IMR-90 (cell line): Measurements from ENCODE around the gene CDT1. TPM values are rescaled to one million over a fixed set of nuclear protein-coding genes. Genes with fewer than 3 reads are reported as not detected.

ENCODE experiments used
- ATAC-seq: fragments of 200-7000 bp; cut with Tn5 transposase; 2 replicates; pipeline ENCODE4 v1.9.1; 2020; ENCODE audit warnings: low read depth, mild to moderate bottlenecking, moderate library complexity
- BruUV-seq: library from RNA; stranded (reverse); fragments of 400-500 nt; replicated peaks from 2 replicates; lab custom pipeline; 2021; lab: Mats Ljungman, UMichigan
- CTCF ChIA-PET: fragments of 300-600 bp; formaldehyde crosslinking; extraction: SDS; loops from one replicate; lab custom pipeline; 2021; ENCODE audit warnings: antibody characterized with exemption; lab: Yijun Ruan, JAX
- POLR2A ChIA-PET: fragments of 300-600 bp; sonication (Branson Sonifier 250); formaldehyde crosslinking; loops from one replicate; lab custom pipeline; 2022; ENCODE audit warnings: antibody characterized with exemption; ENCODE audit not compliant: unreplicated experiment; lab: Charles Lee
- DNase-seq: peaks from one replicate; pipeline ENCODE4 v3.0.0; 2013
- H2AFZ ChIP-seq: replicated peaks from 2 replicates; pipeline ENCODE3; 2013; ENCODE audit warnings: low read length, mild to moderate bottlenecking; ENCODE audit not compliant: poor library complexity
- H2AK5ac ChIP-seq: 2 replicates; pipeline ENCODE4 v1.6.1; 2013; ENCODE audit warnings: low read depth, low read length, inconsistent platforms
- H2AK9ac ChIP-seq: replicated peaks from 2 replicates; pipeline ENCODE3; 2013; ENCODE audit warnings: mild to moderate bottlenecking, low read depth, low read length, moderate library complexity; ENCODE audit not compliant: poor library complexity
- H2BK120ac ChIP-seq: 2 replicates; pipeline ENCODE4 v1.6.1; 2013; ENCODE audit warnings: low read depth, low read length, inconsistent platforms
- H2BK15ac ChIP-seq: 3 replicates; pipeline ENCODE4 v1.6.1; 2013; ENCODE audit warnings: low read depth, low read length, inconsistent platforms
- H2BK20ac ChIP-seq: 2 replicates; pipeline ENCODE4 v1.6.1; 2013; ENCODE audit warnings: low read depth, mild to moderate bottlenecking, inconsistent platforms, low read length, moderate library complexity
- H2BK5ac ChIP-seq: 2 replicates; pipeline ENCODE4 v1.6.1; 2013; ENCODE audit warnings: mild to moderate bottlenecking, low read depth, low read length, inconsistent platforms; ENCODE audit not compliant: poor library complexity, severe bottlenecking
- H3K14ac ChIP-seq: replicated peaks from 2 replicates; pipeline ENCODE4 v1.6.1; 2013; ENCODE audit warnings: low read depth, low read length, inconsistent platforms
- H3K18ac ChIP-seq: 2 replicates; pipeline ENCODE4 v1.6.1; 2013; ENCODE audit warnings: low read depth, low read length, control low read depth
- H3K23ac ChIP-seq: 2 replicates; pipeline ENCODE4 v1.6.1; 2013; ENCODE audit warnings: low read depth, low read length, inconsistent platforms
- H3K27ac ChIP-seq: 2 replicates; pipeline ENCODE4 v1.5.1; 2013; ENCODE audit warnings: mild to moderate bottlenecking, control low read depth, low read length; ENCODE audit not compliant: insufficient read depth
- H3K27me3 ChIP-seq: 2 replicates; pipeline ENCODE4 v1.6.1; 2013; ENCODE audit warnings: low read length; ENCODE audit not compliant: control insufficient read depth, insufficient read depth
- H3K36me3 ChIP-seq: 2 replicates; pipeline ENCODE4 v1.6.1; 2013; ENCODE audit warnings: low read length, mixed read lengths; ENCODE audit not compliant: control insufficient read depth, insufficient read depth
- H3K4ac ChIP-seq: 2 replicates; pipeline ENCODE4 v1.6.1; 2013; ENCODE audit warnings: low read depth, low read length, inconsistent platforms
- H3K4me1 ChIP-seq: 2 replicates; pipeline ENCODE4 v1.6.1; 2013; ENCODE audit warnings: low read length, mixed read lengths; ENCODE audit not compliant: control insufficient read depth, insufficient read depth
- H3K4me2 ChIP-seq: 2 replicates; pipeline ENCODE4 v1.6.1; 2013; ENCODE audit warnings: low read depth, mild to moderate bottlenecking, control low read depth, low read length, moderate library complexity
- H3K4me3 ChIP-seq: 2 replicates; pipeline ENCODE4 v1.5.1; 2013; ENCODE audit warnings: low read depth, mild to moderate bottlenecking, control low read depth, low read length, moderate library complexity; ENCODE audit not compliant: insufficient read depth
- H3K56ac ChIP-seq: 2 replicates; pipeline ENCODE4 v1.6.1; 2013; ENCODE audit warnings: low read length, inconsistent platforms; ENCODE audit not compliant: insufficient read depth; ENCODE audit errors: extremely low read depth
- H3K79me1 ChIP-seq, 2 experiments: 2 replicates each; pipeline ENCODE4 v1.6.1; 2013; ENCODE audit warnings: low read length in 2 of 2, inconsistent platforms in 1 of 2, low read depth in 1 of 2
- H3K9ac ChIP-seq: 2 replicates; pipeline ENCODE4 v1.6.1; 2013; ENCODE audit warnings: low read depth, low read length, control low read depth
- H3K9me1 ChIP-seq: 2 replicates; pipeline ENCODE4 v1.6.1; 2013; ENCODE audit warnings: low read length, inconsistent platforms; ENCODE audit not compliant: insufficient read depth
- H3K9me3 ChIP-seq: 2 replicates; pipeline ENCODE4 v1.6.1; 2013; ENCODE audit warnings: low read length; ENCODE audit not compliant: control insufficient read depth, insufficient read depth
- H4K20me1 ChIP-seq: 2 replicates; pipeline ENCODE4 v1.6.1; 2013; ENCODE audit warnings: low read length, inconsistent platforms; ENCODE audit not compliant: insufficient read depth
- H4K5ac ChIP-seq: 2 replicates; pipeline ENCODE4 v1.6.1; 2013; ENCODE audit warnings: mild to moderate bottlenecking, low read depth, low read length, control low read depth
- H4K8ac ChIP-seq, 2 experiments: 2 replicates each; pipeline ENCODE4 v1.6.1; 2013; ENCODE audit warnings: low read depth in 2 of 2, low read length in 2 of 2, control low read depth in 1 of 2, inconsistent platforms in 1 of 2
- H4K91ac ChIP-seq: 2 replicates; pipeline ENCODE4 v1.6.1; 2013; ENCODE audit warnings: low read depth, low read length, inconsistent platforms; ENCODE audit not compliant: insufficient read depth
- MAZ ChIP-seq: IDR thresholded peaks from 2 replicates; pipeline ENCODE4 v1.6.1; 2012; ENCODE audit warnings: low read depth, mild to moderate bottlenecking, low read length, improper control_type of control experiment, moderate library complexity, borderline replicate concordance
- WGBS, 2 experiments: methylation state at CpG; one replicate each; pipeline versions ENCODE4 v1.1.5 to v1.1.7; 2013; ENCODE audit warnings: missing lambda C conversion rate in 2 of 2; ENCODE audit not compliant: insufficient read length in 1 of 2; ENCODE audit errors: extremely low coverage in 2 of 2; 5-methylcytosine and 5-hydroxymethylcytosine counted together
- dilution Hi-C: fragments of 300-500 bp; cut with HindIII; formaldehyde crosslinking; loops from one replicate; pipeline ENCODE4 v1.14.3; 2018; ENCODE audit warnings: low sequenced_read_pairs; ENCODE audit not compliant: unreplicated experiment
- in situ Hi-C: fragments of 300-500 bp; cut with MboI; formaldehyde crosslinking; loops from 3 replicates; pipeline ENCODE4 v1.14.3; 2019; ENCODE audit warnings: low sequenced_read_pairs, inconsistent platforms, mixed read lengths
- intact Hi-C: fragments of 100-400 bp; cut with micrococcal nuclease; formaldehyde crosslinking; loops from 2 replicates; pipeline ENCODE4 v1.10.0; 2022
- polyA plus RNA-seq, 3 experiments: library from polyadenylated mRNA; depleted of rRNA; stranded (reverse); fragments of >200 nt; gene quantifications; 2 replicates each; pipeline ENCODE4 v1.2.3, GENCODE V29; 2012; ENCODE audit warnings: low replicate concordance in 1 of 3
- total RNA-seq: library from RNA; depleted of rRNA; stranded (reverse); fragments of >200 nt; gene quantifications from 2 replicates; pipeline ENCODE4 v1.2.3, GENCODE V29; 2012

Gene CDT1
- total and polyA plus RNA-seq, 2 of the 4 experiments (the other 2 are of a cell fraction): 3.2 to 11.8 TPM

- Histone ChIP-seq H4K5ac (no peak overlapping the region), H3K36me3 (peaks cover 3% of the 10 kb centered on the region; the same call in 1 of the 2 replicates), H3K4me2 (no peak overlapping the region), H3K23ac (no peak overlapping the region), H2BK15ac (no peak overlapping the region), H3K4ac (no peak overlapping the region), H3K56ac (no peak overlapping the region), H3K9ac (no peak overlapping the region), H3K14ac (no peak overlapping the region), H4K20me1 (peaks cover 96% of the 10 kb centered on the region), H2AFZ (no peak overlapping the region), H2AK5ac (no peak overlapping the region), H2AK9ac (peak overlapping the region; percentile 71), H4K91ac (no peak overlapping the region), H2BK120ac (no peak overlapping the region), H3K27me3 (no peaks in the 10 kb centered on the region), H4K8ac (no peak overlapping the region), H2BK5ac (no peak overlapping the region), H3K9me1 (peaks cover 15% of the 10 kb centered on the region), H3K4me1 (peaks cover 53% of the 10 kb centered on the region), H3K9me3 (no peaks in the 10 kb centered on the region), H3K4me3 (no peak overlapping the region), H2BK20ac (no peak overlapping the region), H3K79me1 (peaks cover 5 to 65% of the 10 kb centered on the region in 2 experiments; a peak in 3 of 4 replicates), H3K27ac (no peak overlapping the region), H3K18ac (no peak overlapping the region)
- dilution Hi-C loops (no loop called here), in situ Hi-C loops (no loop called here), intact Hi-C loops (no loop called here)
- no peak for DNase-seq
- BruUV-seq: no TSS peak
- ChIA-PET CTCF (no interaction called here), POLR2A (no interaction called here)
- ATAC-seq: no peak
- 79% methylated on average over 19 of the region's 34 CpGs; no CpG with 5 or more reads in 1 of the 2 experiments for WGBS, 2 experiments
- TF ChIP-seq MAZ: no peak
These were observed 25.9 kb upstream of the CDT1 start for GRCh38 chr16:88777471-88778270.
